HG03469 (cell line): Measurements from ENCODE around the gene CDH2.

Experiments used
- ATAC-seq: cut with Tn5 transposase; IDR thresholded peaks from one replicate; pipeline ENCODE4 v1.9.1; 2021; ENCODE audit warnings: mild to moderate bottlenecking, moderate library complexity, moderate number of reproducible peaks; ENCODE audit not compliant: unreplicated experiment

The CDH2 gene

DNA sequence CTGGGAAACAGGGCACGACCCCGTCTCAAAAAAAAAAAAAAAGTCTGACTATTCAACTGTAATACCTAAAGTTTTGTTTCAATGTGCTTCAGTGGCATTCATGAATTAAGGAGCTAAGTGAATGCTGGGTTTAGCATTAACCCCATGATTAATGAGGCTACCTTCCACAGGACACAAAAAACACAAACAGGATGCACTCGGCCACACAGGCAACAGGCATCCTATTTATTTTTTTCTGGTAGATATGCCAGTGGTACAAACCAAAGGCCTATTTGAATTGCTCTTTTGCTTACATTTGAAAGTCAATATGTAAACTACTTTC lies 48.3 kb downstream of the CDH2 start:
- ATAC-seq = no peak

DNA sequence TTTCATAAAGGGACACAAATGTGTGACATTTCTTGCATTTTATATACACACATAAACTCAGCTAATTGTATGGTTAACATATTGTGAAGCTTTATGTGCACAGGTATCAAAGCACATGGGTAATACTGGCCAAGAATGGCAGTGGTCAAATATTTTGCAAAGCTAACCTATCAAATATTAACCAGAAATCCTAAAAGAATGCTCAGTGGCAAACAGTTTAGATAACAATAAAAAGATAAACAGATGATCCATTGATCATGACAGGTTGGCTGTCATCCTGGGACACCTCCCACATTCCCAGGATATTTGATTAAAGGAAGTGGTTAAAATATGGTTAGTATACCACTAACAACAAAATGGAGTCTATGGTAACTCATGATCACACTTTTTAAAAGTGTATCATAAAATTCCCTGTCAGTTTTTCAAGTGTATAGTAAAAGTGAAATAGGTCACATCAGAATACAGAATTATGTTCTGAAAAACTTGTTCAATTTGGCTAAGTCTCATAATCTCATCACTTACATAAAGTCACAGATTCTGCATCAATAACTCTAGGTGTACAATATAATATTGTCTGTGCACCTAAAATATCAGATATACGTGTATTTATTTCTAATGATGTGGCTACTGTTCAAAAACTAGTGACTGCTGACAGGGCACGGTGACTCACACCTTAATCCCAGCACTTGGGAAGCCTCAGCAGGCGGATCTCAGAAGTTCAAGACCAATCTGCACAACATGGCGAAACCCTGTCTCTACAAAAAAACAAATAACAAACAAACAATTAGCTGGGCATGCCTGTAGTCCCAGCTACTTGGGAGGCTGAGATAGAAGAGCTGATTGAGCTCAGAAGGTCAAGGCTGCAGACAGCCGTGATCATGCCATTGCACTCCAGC lies 48.9 kb downstream of the CDH2 start:
- no peak for ATAC-seq

DNA sequence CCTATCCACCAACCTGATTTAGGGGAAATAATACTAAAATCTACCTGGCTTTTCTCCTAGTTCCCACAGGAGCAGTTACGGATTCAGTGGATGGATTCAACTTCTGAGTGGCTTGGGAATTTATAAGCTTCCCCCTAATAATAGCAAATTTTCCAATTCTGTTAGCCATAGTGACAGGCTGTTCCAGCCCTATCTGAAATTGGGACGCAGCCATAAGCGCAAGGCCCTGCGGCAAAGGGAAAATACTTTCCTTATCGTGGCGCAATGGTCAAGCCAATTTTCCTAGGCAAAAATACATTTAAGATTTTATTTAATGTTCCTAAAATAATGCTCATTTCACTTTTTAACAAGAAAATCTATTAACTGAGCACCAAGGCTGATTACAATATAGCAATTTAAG lies 49.7 kb downstream of the CDH2 start:
- no peak for ATAC-seq

DNA sequence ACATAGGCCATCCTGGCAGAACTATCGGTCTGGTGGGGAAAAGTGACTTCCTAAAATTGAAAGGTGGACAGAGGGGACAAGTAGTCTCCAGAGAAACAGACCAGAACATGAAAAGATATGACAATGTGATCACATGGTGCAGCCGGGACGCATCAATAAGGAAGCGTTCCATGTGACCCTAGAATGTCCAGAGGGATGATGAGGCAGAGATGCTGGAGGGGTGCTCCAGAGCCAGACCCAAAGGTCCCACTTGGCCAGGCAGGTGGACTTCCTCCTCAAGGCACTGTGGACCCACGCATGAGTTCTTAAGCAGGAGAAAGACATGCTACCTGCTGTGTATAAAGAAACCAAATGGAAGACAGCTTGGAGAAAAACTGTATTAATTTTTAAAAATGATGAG lies 50.2 kb downstream of the CDH2 start:
- ATAC-seq = no peak

DNA sequence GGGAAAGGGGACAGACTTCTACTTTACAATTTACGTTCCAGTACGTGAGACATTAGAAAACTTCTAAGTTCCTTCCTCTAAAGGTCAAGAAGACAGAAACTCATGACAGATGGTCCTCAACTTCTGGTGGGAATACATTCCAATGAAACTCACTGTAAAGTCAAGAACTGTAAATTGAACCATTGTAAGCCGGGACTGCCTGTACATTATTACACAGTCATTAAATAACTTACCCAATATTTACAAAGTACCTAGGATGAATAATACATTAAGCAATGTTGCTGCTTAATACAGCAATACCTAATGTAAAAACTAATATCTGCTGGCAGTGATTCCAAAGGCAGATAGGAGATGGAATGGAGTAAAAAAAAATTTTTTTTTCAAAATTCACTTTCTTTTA lies 51.9 kb downstream of the CDH2 start:
- ATAC-seq = no peak

DNA sequence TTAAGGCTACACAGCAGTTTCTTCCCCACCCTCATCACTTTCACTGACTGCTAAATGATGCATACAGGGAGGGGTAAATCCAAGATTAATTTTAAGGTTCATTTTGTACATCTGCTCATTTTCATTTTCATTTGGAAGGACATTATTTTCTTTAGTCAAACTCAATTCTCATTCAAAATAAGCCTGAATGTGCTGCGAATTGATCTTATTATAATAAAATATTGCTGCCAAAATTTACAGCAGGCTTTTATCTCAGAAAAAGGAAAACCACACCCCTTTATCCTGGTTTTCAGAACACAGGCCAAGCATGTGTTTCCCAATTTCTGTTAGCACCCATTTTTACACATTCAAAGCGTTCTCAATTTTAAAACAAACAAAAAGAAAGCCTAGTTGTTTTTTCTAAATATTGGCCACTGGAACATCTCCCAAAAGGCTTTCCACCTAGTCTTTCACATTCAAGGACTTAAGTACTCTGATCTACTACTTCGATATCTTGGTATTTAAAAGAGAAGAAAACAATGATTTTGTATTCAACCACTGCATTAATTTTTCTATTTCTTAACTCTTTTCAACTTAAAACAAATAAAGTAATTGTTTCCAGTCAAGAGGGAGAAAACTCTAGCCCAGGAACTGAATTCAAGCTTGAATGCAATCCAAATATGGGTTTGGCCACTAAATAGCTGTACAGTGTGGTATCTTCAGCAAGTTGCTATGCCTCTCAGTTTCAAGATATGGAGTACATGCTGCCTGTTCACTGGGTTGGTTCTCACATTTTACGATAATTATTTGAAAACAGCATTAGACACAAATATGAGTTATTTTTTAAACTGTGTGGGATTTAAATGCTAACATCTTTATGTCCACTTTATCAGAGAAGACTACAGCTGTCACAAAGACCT lies 52.5 kb downstream of the CDH2 start:
- ATAC-seq = no peak

DNA sequence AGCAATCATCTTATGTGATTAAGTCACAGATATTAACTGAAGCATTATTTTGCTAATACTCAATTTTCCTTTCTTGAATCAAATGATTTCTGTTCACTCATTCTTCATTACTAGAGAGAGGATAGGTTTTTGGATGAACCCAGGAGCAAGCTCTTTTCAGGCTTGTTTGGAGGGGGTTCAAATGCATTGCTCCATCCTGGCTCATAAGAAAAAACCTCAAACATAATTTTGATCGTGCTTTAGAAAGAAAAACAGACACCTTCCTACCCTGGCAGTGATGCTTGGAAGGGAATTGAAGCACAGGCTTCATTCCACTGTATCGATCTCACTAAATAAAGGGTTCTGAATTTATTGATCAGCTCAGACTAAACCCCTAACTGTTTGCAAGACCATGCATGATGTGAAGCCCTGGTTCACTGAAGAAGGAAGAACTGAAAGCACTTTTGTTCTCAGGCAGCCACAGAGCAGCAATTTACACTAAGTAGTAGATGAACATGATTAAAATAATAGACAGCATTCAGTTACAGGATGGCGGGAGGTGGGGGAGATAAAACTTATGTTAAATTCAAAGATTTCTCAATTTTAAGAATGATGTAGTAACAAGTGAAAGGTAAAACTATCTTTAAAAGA lies 53.4 kb downstream of the CDH2 start:
- ATAC-seq = no peak

DNA sequence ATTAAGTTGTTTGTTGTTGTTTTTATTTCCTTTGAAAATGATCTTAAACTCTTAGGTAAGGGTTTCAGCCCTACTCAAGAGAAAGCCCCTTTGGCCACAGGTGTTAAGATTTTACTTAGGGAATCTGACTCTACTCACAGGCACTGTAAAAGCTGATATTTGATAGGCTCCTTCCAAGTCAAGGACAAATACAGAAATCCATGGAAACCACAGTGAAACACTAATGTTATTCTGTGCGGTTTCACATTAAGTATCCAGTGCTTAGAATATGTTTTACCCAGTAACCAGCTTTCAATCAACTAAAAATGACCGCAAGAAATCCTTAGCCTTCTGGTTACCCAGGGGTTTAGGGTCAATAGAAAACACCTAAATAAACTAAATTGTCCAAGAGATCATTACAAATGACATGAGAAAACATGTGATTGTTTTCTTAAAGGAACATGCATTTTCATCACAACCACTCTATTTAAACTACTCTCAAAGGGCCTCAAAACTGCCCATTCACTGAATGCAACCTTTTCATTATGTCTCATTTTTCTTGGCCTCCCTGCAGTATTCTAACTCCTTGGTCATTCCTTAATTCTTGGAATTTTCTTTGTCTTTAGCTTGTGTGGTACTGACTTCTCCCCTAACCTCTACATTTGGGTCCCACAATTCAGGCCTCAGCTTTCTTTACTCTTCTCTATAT lies 56.0 kb downstream of the CDH2 start:
- ATAC-seq = no peak

DNA sequence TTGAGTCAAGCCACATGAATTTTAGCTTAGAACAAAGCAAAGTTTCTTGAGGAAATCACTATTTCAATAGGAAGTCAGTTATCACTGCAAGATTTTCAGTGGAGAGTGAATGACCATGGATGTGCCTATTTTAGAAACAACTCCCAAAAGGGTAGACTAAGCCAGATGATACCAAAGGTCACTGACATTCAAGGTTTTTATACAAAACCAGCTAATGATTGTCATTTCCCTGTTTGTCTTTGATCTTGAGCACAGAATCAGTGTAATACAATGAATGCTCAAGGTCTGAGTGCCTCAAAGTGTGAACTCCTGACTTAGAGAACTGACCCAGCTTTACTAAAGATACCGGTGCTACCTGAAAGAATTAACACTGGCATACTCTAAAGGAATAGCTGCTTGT lies 60.5 kb downstream of the CDH2 start:
- no peak for ATAC-seq

DNA sequence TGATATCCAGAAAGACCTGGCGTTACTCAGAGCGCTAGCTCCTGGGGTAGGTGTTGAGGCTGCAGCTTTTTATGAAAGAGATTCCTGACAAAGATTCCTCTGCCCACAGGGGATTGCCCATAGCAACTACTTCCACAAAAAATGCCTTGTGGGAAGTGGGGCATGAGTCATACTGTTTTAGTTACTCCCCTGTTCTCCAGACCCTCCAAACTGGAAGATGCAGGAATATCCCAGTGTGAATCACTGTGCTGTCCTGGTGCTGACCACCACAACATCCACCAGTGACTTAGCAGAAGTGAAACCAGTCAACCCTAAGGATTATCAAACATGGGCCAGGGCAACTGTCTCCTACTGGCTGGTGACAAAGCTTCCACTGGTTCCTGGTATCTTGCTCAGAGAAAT lies 61.8 kb downstream of the CDH2 start:
- ATAC-seq = no peak

DNA sequence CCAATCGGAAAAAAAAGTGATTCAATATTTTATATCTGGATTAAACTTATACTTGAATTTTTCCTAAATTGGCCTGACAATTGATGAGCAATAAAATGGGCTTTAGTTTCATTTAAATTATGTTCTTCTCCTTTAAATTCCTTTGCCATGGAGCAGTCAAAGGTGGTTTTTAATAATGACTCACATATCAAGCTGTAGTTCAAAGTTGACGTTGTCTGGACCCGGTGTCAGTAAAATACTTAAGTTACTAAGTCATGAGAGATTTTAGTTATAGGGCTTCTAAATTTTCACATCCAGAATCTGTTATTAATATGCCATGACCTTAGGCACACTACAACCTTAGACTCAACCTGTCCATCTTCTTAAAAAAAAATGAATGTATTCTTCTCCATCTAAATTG lies 62.5 kb downstream of the CDH2 start:
- ATAC-seq = no peak

DNA sequence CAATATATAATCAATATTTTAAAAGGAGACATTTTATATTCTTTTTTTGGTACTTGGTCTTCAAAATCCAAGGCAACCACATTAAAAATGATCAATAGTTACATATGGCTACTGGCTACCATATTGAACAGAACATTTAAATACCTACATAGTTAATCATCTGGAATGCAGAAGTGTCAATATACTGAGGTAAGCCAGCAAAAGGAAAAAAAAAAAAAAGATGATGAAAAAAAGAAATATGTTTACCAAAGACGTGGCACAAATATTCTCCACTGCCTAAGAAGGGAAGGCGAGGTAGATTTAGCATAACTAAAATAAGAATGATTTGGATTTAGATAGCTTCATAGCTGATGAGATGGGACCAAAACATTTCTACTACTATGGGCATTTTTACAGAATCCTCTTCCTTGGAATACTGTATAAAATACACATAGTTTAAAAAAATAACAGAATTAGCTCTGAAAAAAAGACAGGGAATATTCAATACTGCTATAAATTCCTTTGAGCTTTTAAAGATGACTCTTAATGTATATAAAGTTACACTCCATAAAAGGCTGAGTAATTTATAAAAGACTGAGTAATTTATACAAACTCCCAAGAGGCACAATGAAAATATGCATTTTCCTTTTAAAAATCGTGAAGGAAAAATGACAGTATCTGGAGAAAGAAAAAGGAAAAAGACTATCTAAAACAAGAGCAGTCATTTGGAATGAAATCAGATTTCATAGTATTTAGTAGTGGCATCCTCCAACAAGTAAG lies 63.5 kb downstream of the CDH2 start:
- no peak for ATAC-seq

DNA sequence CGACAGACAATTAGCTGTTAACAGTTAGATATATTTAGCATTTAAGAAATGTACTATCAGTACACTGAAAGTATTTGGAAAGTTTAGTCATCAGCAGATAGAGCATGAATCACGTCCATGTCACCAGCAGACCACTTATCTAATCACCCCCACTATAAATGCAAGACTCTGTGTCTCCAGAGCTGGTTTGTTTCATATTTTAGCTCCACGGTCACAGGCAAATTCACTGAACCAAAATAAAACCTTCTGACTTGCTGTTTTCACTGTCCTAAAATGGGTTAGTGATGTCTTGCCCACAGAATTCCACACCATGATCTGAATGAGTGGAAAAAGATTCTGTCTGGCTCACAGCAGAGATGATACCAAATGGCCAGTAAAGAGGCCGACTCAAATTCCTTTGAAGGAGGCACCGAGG lies 64.9 kb downstream of the CDH2 start:
- ATAC-seq = no peak

DNA sequence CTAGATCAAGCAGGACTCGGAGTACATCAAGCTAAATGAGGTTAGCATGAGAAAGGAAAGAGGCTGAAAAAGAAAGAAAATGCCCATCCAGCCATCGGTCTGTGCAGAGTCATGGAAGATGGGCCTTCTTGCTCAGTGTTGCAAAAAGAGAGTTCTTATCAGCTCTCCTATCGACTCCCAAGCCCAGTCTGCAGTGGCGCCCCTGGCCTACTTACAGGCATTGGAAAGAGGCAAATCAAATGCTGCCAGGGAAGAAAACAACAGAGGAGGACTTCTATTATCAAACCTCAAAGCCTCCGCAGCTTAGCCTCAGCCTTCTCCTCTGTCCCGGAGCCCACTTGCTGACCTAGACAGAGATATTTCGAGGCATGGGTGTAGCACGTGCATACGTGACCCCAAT lies 66.0 kb downstream of the CDH2 start:
- ATAC-seq = no peak

DNA sequence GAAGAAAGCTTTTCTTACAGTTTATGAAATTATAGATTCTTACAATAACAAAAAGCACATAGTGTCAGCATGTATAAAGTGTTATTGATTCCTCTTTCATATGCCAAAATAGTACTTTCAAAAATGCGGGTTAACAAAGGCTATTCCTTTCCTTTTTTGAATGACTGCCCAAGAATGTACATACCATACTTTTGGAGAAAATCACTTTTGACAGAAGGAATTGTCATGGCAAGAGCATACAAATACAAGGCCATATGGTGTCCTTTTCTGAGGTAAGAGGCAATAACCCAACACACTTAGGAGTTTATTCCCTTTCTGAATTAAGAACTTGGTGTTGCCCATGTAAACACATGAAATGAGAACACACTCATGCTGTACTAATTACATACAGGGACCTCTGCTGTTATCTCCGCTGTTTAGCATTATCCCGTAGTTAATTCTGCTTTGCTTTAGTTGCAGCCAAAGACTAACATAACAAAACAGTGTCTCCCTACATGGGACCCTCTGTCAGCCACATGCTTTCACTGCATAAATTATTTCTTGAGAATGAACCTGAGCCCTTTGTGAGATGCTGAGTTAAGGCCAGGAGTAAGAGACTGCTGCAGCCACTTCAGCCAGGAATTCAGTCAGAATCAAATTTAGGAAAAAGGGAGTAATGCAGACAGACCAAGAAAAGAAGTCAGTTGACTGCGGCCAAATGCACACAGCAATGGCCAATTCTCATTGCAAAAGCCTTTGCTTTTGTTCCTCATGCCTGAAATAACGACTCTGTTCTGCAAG lies 67.0 kb downstream of the CDH2 start:
- ATAC-seq = no peak

DNA sequence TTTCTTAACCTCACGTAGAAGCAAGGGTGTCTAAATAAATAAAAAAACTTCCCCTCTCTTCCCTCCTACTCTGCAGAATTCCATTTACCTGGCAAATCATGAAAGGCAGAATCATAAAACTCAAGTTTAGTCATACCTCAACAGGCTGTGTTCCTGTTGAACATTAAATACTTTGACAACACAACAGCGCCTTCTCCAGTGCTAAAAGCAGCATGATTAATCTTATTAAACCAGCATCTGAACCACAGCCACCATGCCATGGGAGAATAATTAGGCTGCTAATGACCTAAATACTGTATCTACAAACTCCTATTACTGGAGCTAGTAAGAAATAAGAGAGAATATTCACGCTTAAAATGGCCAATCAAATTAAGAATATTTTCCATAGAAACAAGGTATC lies 68.1 kb downstream of the CDH2 start:
- ATAC-seq = no peak

DNA sequence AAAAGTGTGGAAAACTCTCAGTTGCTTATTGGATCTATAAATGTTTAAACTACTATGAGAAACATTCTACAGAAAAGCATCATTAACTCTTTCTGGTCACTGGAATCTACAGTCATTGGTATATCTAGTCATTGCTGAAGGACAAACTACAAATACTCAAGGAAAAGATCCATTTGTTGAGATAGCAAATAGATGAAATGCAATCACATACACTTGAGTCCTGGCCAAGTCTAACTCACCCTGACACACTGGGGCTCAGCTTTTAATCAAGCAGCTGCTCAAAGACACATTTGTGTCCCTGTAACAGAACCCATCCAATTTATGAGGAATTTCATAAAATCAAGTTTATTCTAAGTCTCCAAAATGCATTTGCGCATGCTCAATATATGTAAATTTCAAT lies 68.7 kb downstream of the CDH2 start:
- no peak for ATAC-seq

DNA sequence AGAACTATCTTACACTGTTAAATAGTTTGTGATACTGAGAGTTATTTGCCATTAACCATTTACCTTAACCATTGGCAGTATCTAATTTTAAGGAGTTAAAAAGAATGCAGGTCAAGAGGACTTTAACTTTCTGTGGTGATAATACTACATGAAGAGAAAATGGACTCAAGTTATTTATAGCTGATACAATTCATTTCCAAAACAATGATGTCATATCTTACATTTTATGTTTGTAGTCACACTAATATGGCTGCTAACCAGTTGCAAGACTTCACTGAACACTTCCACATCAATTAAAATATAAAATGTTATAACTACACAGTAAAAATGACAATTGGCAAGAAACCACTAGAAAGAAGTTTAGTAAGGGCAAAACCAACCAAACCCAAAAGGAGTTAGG lies 77.7 kb downstream of the CDH2 start:
- ATAC-seq = no peak

DNA sequence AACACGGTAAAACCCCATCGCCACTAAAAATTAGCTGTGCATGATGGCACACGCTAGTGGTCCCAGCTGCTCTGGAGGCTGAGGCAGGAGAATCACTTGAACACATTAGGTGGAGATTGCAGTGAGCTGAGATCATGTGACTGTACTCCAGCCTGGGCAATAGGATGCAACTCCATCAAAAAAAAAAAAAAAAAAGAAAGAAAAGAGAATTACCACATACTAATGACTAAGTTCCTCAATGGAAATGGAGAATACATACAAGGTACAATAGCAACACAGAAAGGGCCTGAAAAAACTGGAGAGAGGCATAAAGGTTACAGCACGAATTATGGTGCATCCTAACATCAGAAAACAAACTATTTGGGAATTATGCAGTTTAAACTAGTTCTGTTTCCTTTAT lies 81.3 kb downstream of the CDH2 start:
- no peak for ATAC-seq

DNA sequence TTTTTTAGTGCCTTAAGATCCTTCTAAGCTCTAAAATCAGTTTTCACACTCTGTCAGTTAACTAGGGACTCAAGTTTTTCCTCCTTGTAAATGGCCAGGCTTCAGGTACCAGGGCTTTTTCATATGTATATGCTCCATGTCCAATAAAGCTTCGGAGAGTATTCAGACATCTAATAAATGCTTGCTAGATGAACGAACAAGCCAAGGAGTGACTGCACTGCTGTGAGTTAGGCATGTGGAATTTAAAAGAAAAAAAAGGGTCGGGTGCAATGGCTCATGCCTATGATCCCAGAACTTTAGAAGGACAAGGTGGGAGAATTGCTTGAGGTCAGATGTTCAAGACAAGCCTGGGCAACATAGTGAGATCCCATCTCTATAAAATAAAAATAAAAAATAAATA lies 81.9 kb downstream of the CDH2 start:
- ATAC-seq = no peak
